Measurements from ENCODE around the gene LLGL1.

LLGL1 gene

GRCh38 chr17:18248811-18249210, 23.4 kb downstream of the LLGL1 start:
- peaks cover 22 to 25% of the 10 kb centered on the region in 2 donors for H3K4me1 ChIP-seq (ENCODE audit: control insufficient read depth in 1 of 2, insufficient read depth in 2 of 2, low read length in 2 of 2)
- no peak overlapping the region for H3K27ac ChIP-seq (ENCODE audit: low read depth, low read length)
- peaks cover 47 to 80% of the 10 kb centered on the region in 2 donors for H3K36me3 ChIP-seq (ENCODE audit: control insufficient read depth in 1 of 2, insufficient read depth in 2 of 2, low read length in 2 of 2)
- no peak overlapping the region for H3K9ac ChIP-seq (ENCODE audit: low read depth in 1 of 2, low read length in 2 of 2)
- no peak overlapping the region for H3K4me3 ChIP-seq (ENCODE audit: low read depth in 1 of 2, low read length in 2 of 2)
- H3K9me3 ChIP-seq (ENCODE audit: control insufficient read depth in 1 of 2, low read length in 2 of 2), result no peaks in the 10 kb centered on the region
- H3K27me3 ChIP-seq (ENCODE audit: control insufficient read depth in 1 of 2, insufficient read depth in 2 of 2, low read length in 2 of 2), result no peaks in the 10 kb centered on the region

GRCh38 chr17:18250259-18250658, 24.8 kb downstream of the LLGL1 start:
- Histone ChIP-seq H3K27me3 (ENCODE audit: control insufficient read depth in 1 of 2, insufficient read depth in 2 of 2, low read length in 2 of 2) (no peaks in the 10 kb centered on the region), H3K4me3 (ENCODE audit: low read depth in 1 of 2, low read length in 2 of 2) (no peak overlapping the region), H3K36me3 (ENCODE audit: control insufficient read depth in 1 of 2, insufficient read depth in 2 of 2, low read length in 2 of 2) (peaks cover 50 to 84% of the 10 kb centered on the region in 2 donors), H3K27ac (ENCODE audit: low read depth, low read length) (no peak overlapping the region), H3K9ac (ENCODE audit: low read depth in 1 of 2, low read length in 2 of 2) (no peak overlapping the region), H3K9me3 (ENCODE audit: control insufficient read depth in 1 of 2, low read length in 2 of 2) (no peaks in the 10 kb centered on the region), H3K4me1 (ENCODE audit: control insufficient read depth in 1 of 2, insufficient read depth in 2 of 2, low read length in 2 of 2) (peaks cover 22 to 25% of the 10 kb centered on the region in 2 donors)

GRCh38 chr17:18250708-18251107, 25.3 kb downstream of the LLGL1 start:
- Histone ChIP-seq H3K27me3 (ENCODE audit: control insufficient read depth in 1 of 2, insufficient read depth in 2 of 2, low read length in 2 of 2) (no peaks in the 10 kb centered on the region), H3K9ac (ENCODE audit: low read depth in 1 of 2, low read length in 2 of 2) (no peak overlapping the region), H3K4me3 (ENCODE audit: low read depth in 1 of 2, low read length in 2 of 2) (no peak overlapping the region), H3K27ac (ENCODE audit: low read depth, low read length) (no peak overlapping the region), H3K4me1 (ENCODE audit: control insufficient read depth in 1 of 2, insufficient read depth in 2 of 2, low read length in 2 of 2) (peaks cover 22 to 25% of the 10 kb centered on the region in 2 donors), H3K36me3 (ENCODE audit: control insufficient read depth in 1 of 2, insufficient read depth in 2 of 2, low read length in 2 of 2) (peaks cover 49 to 84% of the 10 kb centered on the region in 2 donors), H3K9me3 (ENCODE audit: control insufficient read depth in 1 of 2, low read length in 2 of 2) (no peaks in the 10 kb centered on the region)

GRCh38 chr17:18251204-18251603, 25.8 kb downstream of the LLGL1 start:
- H3K4me3 ChIP-seq (ENCODE audit: low read depth in 1 of 2, low read length in 2 of 2), result no peak overlapping the region
- H3K4me1 ChIP-seq (ENCODE audit: control insufficient read depth in 1 of 2, insufficient read depth in 2 of 2, low read length in 2 of 2), result peaks cover 22 to 24% of the 10 kb centered on the region in 2 donors
- no peak overlapping the region for H3K27ac ChIP-seq (ENCODE audit: low read depth, low read length)
- H3K36me3 ChIP-seq (ENCODE audit: control insufficient read depth in 1 of 2, insufficient read depth in 2 of 2, low read length in 2 of 2), result peaks cover 50 to 84% of the 10 kb centered on the region in 2 donors
- no peaks in the 10 kb centered on the region for H3K9me3 ChIP-seq (ENCODE audit: control insufficient read depth in 1 of 2, low read length in 2 of 2)
- no peaks in the 10 kb centered on the region for H3K27me3 ChIP-seq (ENCODE audit: control insufficient read depth in 1 of 2, insufficient read depth in 2 of 2, low read length in 2 of 2)
- no peak overlapping the region for H3K9ac ChIP-seq (ENCODE audit: low read depth in 1 of 2, low read length in 2 of 2)

- no peak overlapping the region for H3K4me3 ChIP-seq (ENCODE audit: low read depth in 1 of 2, low read length in 2 of 2)
- H3K4me1 ChIP-seq (ENCODE audit: control insufficient read depth in 1 of 2, insufficient read depth in 2 of 2, low read length in 2 of 2), result peaks cover 23 to 26% of the 10 kb centered on the region in 2 donors
- H3K36me3 ChIP-seq (ENCODE audit: control insufficient read depth in 1 of 2, insufficient read depth in 2 of 2, low read length in 2 of 2), result peaks cover 50 to 83% of the 10 kb centered on the region in 2 donors
- no peaks in the 10 kb centered on the region for H3K27me3 ChIP-seq (ENCODE audit: control insufficient read depth in 1 of 2, insufficient read depth in 2 of 2, low read length in 2 of 2)
- H3K27ac ChIP-seq (ENCODE audit: low read depth, low read length), result no peak overlapping the region
- no peaks in the 10 kb centered on the region for H3K9me3 ChIP-seq (ENCODE audit: control insufficient read depth in 1 of 2, low read length in 2 of 2)
- H3K9ac ChIP-seq (ENCODE audit: low read depth in 1 of 2, low read length in 2 of 2), result no peak overlapping the region
Measured at GRCh38 chr17:18252160-18252559, 26.7 kb downstream of the LLGL1 start.

GRCh38 chr17:18253187-18253884, 27.9 kb downstream of the LLGL1 start:
- H3K4me3 ChIP-seq (ENCODE audit: low read depth in 1 of 2, low read length in 2 of 2), result no peak overlapping the region
- H3K27me3 ChIP-seq (ENCODE audit: control insufficient read depth in 1 of 2, insufficient read depth in 2 of 2, low read length in 2 of 2), result no peaks in the 10 kb centered on the region
- H3K9ac ChIP-seq (ENCODE audit: low read depth in 1 of 2, low read length in 2 of 2), result no peak overlapping the region
- no peaks in the 10 kb centered on the region for H3K9me3 ChIP-seq (ENCODE audit: control insufficient read depth in 1 of 2, low read length in 2 of 2)
- H3K27ac ChIP-seq (ENCODE audit: low read depth, low read length), result no peak overlapping the region
- peaks cover 18 to 23% of the 10 kb centered on the region in 2 donors for H3K4me1 ChIP-seq (ENCODE audit: control insufficient read depth in 1 of 2, insufficient read depth in 2 of 2, low read length in 2 of 2)
- H3K36me3 ChIP-seq (ENCODE audit: control insufficient read depth in 1 of 2, insufficient read depth in 2 of 2, low read length in 2 of 2), result peaks cover 49 to 76% of the 10 kb centered on the region in 2 donors

- no peak overlapping the region for H3K27ac ChIP-seq (ENCODE audit: low read depth, low read length)
- peaks cover 18 to 28% of the 10 kb centered on the region in 2 donors for H3K4me1 ChIP-seq (ENCODE audit: control insufficient read depth in 1 of 2, insufficient read depth in 2 of 2, low read length in 2 of 2)
- no peaks in the 10 kb centered on the region for H3K9me3 ChIP-seq (ENCODE audit: control insufficient read depth in 1 of 2, low read length in 2 of 2)
- H3K27me3 ChIP-seq (ENCODE audit: control insufficient read depth in 1 of 2, insufficient read depth in 2 of 2, low read length in 2 of 2), result no peaks in the 10 kb centered on the region
- H3K4me3 ChIP-seq (ENCODE audit: low read depth in 1 of 2, low read length in 2 of 2), result no peak overlapping the region
- H3K36me3 ChIP-seq (ENCODE audit: control insufficient read depth in 1 of 2, insufficient read depth in 2 of 2, low read length in 2 of 2), result peaks cover 43 to 68% of the 10 kb centered on the region in 2 donors
- H3K9ac ChIP-seq (ENCODE audit: low read depth in 1 of 2, low read length in 2 of 2), result no peak overlapping the region
Measured at GRCh38 chr17:18253947-18254821, 28.7 kb downstream of the LLGL1 start.

GRCh38 chr17:18254888-18255649, 29.6 kb downstream of the LLGL1 start:
- Histone ChIP-seq H3K9me3 (ENCODE audit: control insufficient read depth in 1 of 2, low read length in 2 of 2) (no peaks in the 10 kb centered on the region), H3K4me1 (ENCODE audit: control insufficient read depth in 1 of 2, insufficient read depth in 2 of 2, low read length in 2 of 2) (peaks cover 23 to 30% of the 10 kb centered on the region in 2 donors), H3K4me3 (ENCODE audit: low read depth in 1 of 2, low read length in 2 of 2) (no peak overlapping the region), H3K36me3 (ENCODE audit: control insufficient read depth in 1 of 2, insufficient read depth in 2 of 2, low read length in 2 of 2) (peaks cover 43 to 65% of the 10 kb centered on the region in 2 donors), H3K27ac (ENCODE audit: low read depth, low read length) (no peak overlapping the region), H3K9ac (ENCODE audit: low read depth in 1 of 2, low read length in 2 of 2) (no peak overlapping the region), H3K27me3 (ENCODE audit: control insufficient read depth in 1 of 2, insufficient read depth in 2 of 2, low read length in 2 of 2) (no peaks in the 10 kb centered on the region)

- Histone ChIP-seq H3K9ac (ENCODE audit: low read depth in 1 of 2, low read length in 2 of 2) (no peak overlapping the region), H3K27ac (ENCODE audit: low read depth, low read length) (no peak overlapping the region), H3K4me1 (ENCODE audit: control insufficient read depth in 1 of 2, insufficient read depth in 2 of 2, low read length in 2 of 2) (peaks cover 23 to 30% of the 10 kb centered on the region in 2 donors), H3K36me3 (ENCODE audit: control insufficient read depth in 1 of 2, insufficient read depth in 2 of 2, low read length in 2 of 2) (peaks cover 34 to 52% of the 10 kb centered on the region in 2 donors), H3K9me3 (ENCODE audit: control insufficient read depth in 1 of 2, low read length in 2 of 2) (no peaks in the 10 kb centered on the region), H3K4me3 (ENCODE audit: low read depth in 1 of 2, low read length in 2 of 2) (no peak overlapping the region), H3K27me3 (ENCODE audit: control insufficient read depth in 1 of 2, insufficient read depth in 2 of 2, low read length in 2 of 2) (no peaks in the 10 kb centered on the region)
Measured at GRCh38 chr17:18256351-18256750, 30.9 kb downstream of the LLGL1 start.
